Parathyroid adenoma (tissue), 2 donors: ENCODE results near the gene GALNTL6.

Experiments used
- H2AFZ ChIP-seq: fragments of 300-600 bp; sonication (generic); one replicate; pipeline ENCODE4 v1.7.0; 2017; ENCODE audit warnings: antibody characterized with exemption, mild to moderate bottlenecking
- H3K27ac ChIP-seq: fragments of 300-600 bp; sonication (generic); one replicate; pipeline ENCODE4 v1.7.0; 2017
- H3K27me3 ChIP-seq: fragments of 300-600 bp; sonication (generic); one replicate; pipeline ENCODE4 v1.7.0; 2017; ENCODE audit warnings: low read length; ENCODE audit not compliant: control insufficient read depth, insufficient read depth
- H3K36me3 ChIP-seq: fragments of 300-600 bp; sonication (generic); one replicate; pipeline ENCODE4 v1.7.0; 2017; ENCODE audit warnings: low read length; ENCODE audit not compliant: control insufficient read depth, insufficient read depth
- H3K4me1 ChIP-seq: fragments of 300-600 bp; sonication (generic); one replicate; pipeline ENCODE4 v1.7.0; 2017; ENCODE audit warnings: control low read depth
- H3K4me2 ChIP-seq: fragments of 300-600 bp; sonication (generic); one replicate; pipeline ENCODE4 v1.7.0; 2017; ENCODE audit warnings: low read length
- H3K4me3 ChIP-seq: fragments of 300-600 bp; sonication (generic); one replicate; pipeline ENCODE4 v1.7.0; 2017; ENCODE audit warnings: low read depth, low read length
- H3K79me2 ChIP-seq: fragments of 300-600 bp; sonication (generic); one replicate; pipeline ENCODE4 v1.7.0; 2017; ENCODE audit warnings: control low read depth
- H3K9ac ChIP-seq: fragments of 300-600 bp; sonication (generic); one replicate; pipeline ENCODE4 v1.7.0; 2017; ENCODE audit warnings: mild to moderate bottlenecking
- H3K9me3 ChIP-seq: fragments of 300-600 bp; sonication (generic); one replicate; pipeline ENCODE4 v1.7.0; 2017; ENCODE audit warnings: low read length; ENCODE audit not compliant: control insufficient read depth
- CTCF ChIP-seq: fragments of 300-600 bp; sonication (generic); IDR thresholded peaks from one replicate; pipeline ENCODE4 v1.7.0; 2017; ENCODE audit warnings: antibody characterized with exemption, mild to moderate bottlenecking
- donor health status: primary hyperparathyroidism.

Gene GALNTL6

GRCh38 chr4:172068506-172068905, 255.3 kb downstream of the GALNTL6 start:
- H3K4me1 ChIP-seq, result no peaks in the 10 kb centered on the region
- no peak overlapping the region for H3K9ac ChIP-seq
- no peak overlapping the region for H3K4me3 ChIP-seq
- no peak overlapping the region for H3K27ac ChIP-seq
- no peak overlapping the region for H2AFZ ChIP-seq
- H3K27me3 ChIP-seq, result no peaks in the 10 kb centered on the region
- H3K9me3 ChIP-seq, result no peaks in the 10 kb centered on the region
- H3K36me3 ChIP-seq, result no peaks in the 10 kb centered on the region
- no peaks in the 10 kb centered on the region for H3K79me2 ChIP-seq
- no peak for TF ChIP-seq CTCF
- no peak overlapping the region for H3K4me2 ChIP-seq

- no peak overlapping the region for H2AFZ ChIP-seq
- no peaks in the 10 kb centered on the region for H3K4me1 ChIP-seq
- no peaks in the 10 kb centered on the region for H3K27me3 ChIP-seq
- H3K4me3 ChIP-seq, result no peak overlapping the region
- no peak overlapping the region for H3K27ac ChIP-seq
- no peaks in the 10 kb centered on the region for H3K9me3 ChIP-seq
- no peak overlapping the region for H3K9ac ChIP-seq
- H3K36me3 ChIP-seq, result no peaks in the 10 kb centered on the region
- H3K79me2 ChIP-seq, result no peaks in the 10 kb centered on the region
- no peak overlapping the region for H3K4me2 ChIP-seq
- TF ChIP-seq CTCF, result no peak
Measured at GRCh38 chr4:172073590-172073989, 260.4 kb downstream of the GALNTL6 start.

- no peaks in the 10 kb centered on the region for H3K36me3 ChIP-seq
- no peak for TF ChIP-seq CTCF
- no peak overlapping the region for H2AFZ ChIP-seq
- no peaks in the 10 kb centered on the region for H3K79me2 ChIP-seq
- no peak overlapping the region for H3K4me3 ChIP-seq
- no peaks in the 10 kb centered on the region for H3K4me1 ChIP-seq
- no peak overlapping the region for H3K4me2 ChIP-seq
- H3K27me3 ChIP-seq, result no peaks in the 10 kb centered on the region
- H3K9me3 ChIP-seq, result no peaks in the 10 kb centered on the region
- no peak overlapping the region for H3K9ac ChIP-seq
- H3K27ac ChIP-seq, result no peak overlapping the region
Measured at GRCh38 chr4:172083272-172083671, 270.1 kb downstream of the GALNTL6 start.

GRCh38 chr4:172088556-172088955, 275.4 kb downstream of the GALNTL6 start:
- Histone ChIP-seq H2AFZ (no peak overlapping the region), H3K9me3 (no peaks in the 10 kb centered on the region), H3K27ac (no peak overlapping the region), H3K9ac (no peak overlapping the region), H3K27me3 (no peaks in the 10 kb centered on the region), H3K36me3 (no peaks in the 10 kb centered on the region), H3K4me1 (no peaks in the 10 kb centered on the region), H3K4me2 (no peak overlapping the region), H3K79me2 (no peaks in the 10 kb centered on the region), H3K4me3 (no peak overlapping the region)
- TF ChIP-seq CTCF, result no peak

- no peak overlapping the region for H3K4me3 ChIP-seq
- TF ChIP-seq CTCF, result no peak
- H2AFZ ChIP-seq, result no peak overlapping the region
- H3K9ac ChIP-seq, result no peak overlapping the region
- H3K27ac ChIP-seq, result no peak overlapping the region
- no peaks in the 10 kb centered on the region for H3K4me1 ChIP-seq
- H3K27me3 ChIP-seq, result no peaks in the 10 kb centered on the region
- no peaks in the 10 kb centered on the region for H3K9me3 ChIP-seq
- no peaks in the 10 kb centered on the region for H3K79me2 ChIP-seq
- H3K4me2 ChIP-seq, result no peak overlapping the region
- no peaks in the 10 kb centered on the region for H3K36me3 ChIP-seq
Measured at GRCh38 chr4:172095161-172095560, 282.0 kb downstream of the GALNTL6 start.
